ACHN (cell line): ENCODE data around the gene C16orf96.
"Not testable (repeated sequence)": the region's sequence is repeated elsewhere in the genome, so short reads cannot be mapped to it uniquely, and the experiment has no call there.

Experiments used
- DNase-seq: peaks from one replicate; pipeline ENCODE4 v3.0.0-alpha.2; 2015
- in situ Hi-C: cut with HindIII; loops from 2 replicates; pipeline ENCODE4 v1.10.0; 2017; ENCODE audit warnings: low sequenced_read_pairs, low pct_ligation_motif_present, low pct_unique_long_range_greater_than_20kb

Gene C16orf96

DNA sequence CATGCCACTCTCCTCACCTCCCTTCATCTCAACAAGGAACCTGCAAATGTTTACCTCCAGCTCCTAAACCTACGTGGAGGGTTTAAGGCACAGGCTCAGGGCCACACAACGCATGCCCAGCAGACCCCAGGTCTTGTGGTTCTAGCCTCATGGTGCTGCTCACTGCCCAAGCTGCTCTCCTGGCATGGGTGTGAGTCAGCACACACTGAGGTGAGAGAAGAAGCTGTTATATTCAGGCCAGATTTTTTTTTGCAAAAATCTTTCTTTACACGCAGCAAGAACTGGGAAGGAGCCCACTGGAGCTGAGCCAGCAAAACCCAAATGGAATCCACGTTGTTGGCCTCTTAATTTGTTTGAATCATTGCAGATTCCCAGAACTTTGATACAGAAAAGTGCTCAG, 5.5 kb upstream of the C16orf96 start:
- no peak for DNase-seq
- in situ Hi-C loops = no loop called here

DNA sequence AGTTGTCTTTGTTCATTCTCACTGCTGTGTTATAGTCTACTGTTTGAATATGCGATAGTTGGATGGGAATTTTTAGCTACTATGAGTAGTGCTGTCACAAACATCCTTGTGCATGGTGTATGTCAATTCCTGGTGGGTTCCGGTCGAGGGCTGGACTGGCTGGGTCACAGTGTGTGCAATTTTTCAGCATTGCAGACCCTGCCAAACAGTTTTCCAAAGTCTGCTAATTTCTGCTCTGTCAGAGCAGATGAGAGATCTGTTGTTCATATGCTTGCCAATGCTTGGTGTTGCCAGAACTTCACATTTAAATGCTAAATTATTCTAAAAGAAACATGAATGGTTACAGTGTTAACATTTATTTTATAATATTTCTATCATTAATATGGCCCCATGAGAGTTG, 3.6 kb upstream of the C16orf96 start:
- DNase-seq = no peak
- in situ Hi-C loops = no loop called here

DNA sequence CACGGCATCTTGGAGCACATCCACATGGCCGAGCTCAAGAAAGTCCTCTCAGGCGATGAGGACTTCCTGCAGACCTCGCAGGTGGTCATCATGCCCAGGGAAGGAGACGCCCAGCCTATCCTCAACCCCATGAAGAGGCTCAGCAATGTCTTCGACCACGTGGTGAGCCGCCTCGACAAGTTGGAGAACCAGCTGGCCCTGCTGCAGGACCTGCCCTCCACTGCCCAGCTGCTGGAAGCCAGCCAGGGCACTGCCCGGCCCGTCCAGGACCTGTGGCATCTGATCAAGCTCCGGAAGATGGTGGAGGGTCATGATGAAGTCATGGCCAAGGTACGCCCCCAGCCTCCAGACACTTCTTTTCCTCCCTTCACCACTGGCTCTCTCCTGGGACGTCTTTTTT, 440 bp downstream of the C16orf96 start:
- DNase-seq = no peak
- in situ Hi-C loops = no loop called here

DNA sequence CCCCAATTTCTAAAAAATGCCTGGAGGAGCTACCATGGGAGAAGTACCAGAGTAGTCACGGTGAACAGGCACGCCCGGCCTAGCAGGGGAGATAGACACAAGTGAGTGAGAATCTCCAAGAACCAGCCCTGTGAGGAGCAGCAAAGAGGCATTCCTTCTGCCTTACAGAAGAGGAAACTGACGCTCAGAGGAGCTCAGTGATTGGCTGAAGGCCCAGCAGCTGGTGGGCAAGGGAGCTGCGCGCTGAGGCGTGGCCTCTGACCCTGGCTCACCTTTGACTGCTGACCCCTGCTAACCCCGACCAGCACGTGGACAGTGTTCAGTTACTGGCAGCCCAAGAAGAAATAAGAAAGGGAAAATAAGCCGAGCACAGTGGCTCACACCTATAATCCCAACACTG, 1.8 kb downstream of the C16orf96 start:
- no peak for DNase-seq

DNA sequence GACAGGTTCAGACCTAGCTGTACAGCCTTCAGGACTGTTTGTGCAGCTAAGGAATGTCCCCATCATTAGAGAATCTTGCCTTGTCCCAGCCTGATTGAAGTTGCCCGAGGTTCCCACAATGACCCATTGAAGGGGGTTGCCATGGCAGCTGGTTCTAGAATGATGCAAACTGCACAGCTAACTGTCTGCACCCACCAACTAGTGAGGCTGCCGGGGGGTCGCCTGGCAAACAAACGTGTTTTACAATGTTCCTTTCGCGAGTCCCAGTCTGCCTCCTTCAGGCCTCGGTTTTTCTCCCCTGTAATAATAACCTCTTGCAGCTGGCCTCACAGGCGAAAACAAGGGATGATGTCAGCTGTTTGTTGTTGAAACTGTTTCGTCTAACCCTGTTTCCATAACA, 5.5 kb downstream of the C16orf96 start:
- no peak for DNase-seq
- in situ Hi-C loops = no loop called here

More for the DNA sequence above, 1.8 kb downstream of the C16orf96 start:
- in situ Hi-C loops = no loop called here

DNA sequence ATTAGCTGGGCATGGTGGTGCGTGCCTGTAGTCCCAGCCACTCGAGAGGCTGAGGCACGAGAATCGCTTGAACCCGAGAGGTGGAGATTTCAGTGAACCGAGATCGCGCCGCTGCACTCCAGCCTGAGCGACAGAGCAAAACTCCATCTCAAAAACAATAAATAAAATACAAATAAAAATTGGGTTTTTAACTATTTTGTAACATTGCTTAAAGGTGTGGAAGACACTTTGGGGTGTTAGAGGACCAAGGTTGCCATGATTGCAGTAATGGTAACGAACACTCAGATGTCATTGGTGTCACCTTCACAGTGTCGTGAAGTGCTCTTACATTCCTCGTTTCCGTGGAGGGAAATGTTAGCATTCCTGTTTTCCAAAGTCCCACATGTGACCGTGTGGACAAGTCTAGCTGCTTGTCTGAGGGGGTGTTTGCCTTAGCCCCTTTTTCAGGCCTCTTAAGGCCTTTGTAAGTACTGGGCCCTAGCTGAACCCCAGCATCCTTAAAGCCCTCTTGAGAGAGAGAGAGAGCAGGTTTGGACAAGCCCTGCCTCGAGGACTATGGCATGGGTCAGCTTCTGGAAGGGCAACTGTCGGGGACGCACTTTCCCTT, 8.6 kb downstream of the C16orf96 start:
- in situ Hi-C loops = no loop called here
- no peak for DNase-seq

DNA sequence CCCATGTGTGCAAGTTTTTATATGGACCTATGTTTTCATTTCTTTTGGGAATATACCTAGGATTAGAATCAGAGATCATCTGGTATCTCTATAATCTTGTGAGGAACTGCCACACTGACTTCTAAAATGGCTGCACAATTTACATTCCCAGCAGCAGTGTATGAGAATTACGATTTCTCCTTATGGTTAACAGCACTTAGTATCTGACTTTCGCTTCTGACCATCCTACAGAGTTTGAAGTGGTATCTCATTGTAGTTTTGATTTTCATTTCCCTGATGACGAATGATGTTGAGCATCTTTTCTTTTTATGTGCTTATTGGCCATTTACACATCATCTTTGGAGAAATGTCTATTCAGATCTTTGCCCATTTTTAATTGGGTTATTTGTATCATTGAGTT, 10.0 kb downstream of the C16orf96 start:
- no peak for DNase-seq
- in situ Hi-C loops = no loop called here

DNA sequence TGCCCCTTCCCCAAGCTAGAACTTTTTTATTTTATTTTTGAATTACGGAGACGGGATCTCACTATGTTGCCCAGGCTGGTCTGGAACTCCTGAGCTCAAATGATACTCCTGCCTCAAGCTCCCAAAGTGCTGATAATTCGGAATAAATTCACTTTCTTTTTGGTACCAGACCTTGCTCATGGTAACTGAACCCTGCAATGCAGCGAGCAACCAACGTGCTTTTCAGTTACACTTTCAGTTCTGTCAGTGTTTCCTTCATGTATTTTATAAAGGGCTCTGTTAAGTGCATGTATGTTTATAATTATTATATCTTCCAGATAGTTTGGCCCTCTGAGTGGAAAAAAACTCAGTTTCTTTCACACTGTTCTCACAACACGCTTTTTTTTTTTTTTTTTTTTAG, 13.9 kb downstream of the C16orf96 start:
- in situ Hi-C loops = no loop called here

DNA sequence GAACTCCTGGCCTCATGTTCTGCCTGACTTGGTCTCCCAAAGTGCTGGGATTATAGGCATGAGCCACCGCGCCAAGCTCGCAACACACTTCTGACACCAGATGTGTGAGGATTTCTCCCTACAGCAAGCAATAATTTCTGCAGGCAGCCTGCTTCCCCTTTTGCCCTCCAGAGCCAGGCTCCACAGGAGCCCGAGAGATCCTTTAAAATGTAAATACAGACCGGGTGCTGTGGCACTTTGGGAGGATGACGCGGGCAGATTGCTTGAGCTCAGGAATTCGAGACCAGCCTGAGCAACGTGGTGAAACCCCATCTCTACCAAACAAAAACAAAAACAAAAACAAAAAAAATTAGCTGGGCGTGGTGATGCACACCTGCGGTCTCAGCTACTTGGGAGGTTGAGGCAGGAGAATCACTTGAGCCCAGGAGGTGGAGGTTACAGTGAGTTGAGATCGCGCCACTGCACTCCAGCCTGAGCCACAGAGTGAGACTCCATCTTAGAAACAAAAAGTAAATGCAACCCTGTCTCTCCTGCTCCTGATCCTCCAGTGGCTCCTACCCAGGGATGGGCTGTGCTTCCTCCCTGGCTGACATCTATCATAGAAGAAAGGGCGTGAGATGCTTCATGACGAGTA, 14.7 kb downstream of the C16orf96 start:
- no peak for DNase-seq
- in situ Hi-C loops = no loop called here

More for the DNA sequence above, 13.9 kb downstream of the C16orf96 start:
- DNase-seq = no peak

DNA sequence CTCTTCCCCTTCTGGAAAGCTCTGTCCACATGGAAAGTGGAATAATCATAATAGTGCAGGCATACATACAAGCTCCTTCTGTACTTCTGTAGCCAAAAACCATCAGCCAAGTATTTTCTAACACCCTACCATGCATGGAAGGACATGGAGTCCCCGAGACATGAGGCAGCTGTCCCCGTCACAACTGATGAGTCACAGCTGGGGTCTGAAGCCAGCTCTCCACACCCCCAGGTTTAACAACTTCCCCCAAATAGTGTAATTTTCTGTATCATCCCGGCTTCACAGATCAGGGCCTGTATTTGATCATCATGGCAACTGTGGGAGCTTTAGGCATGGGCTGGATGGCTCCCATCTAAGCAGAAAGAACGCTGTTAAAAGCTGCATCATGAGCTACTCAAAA, 16.6 kb downstream of the C16orf96 start:
- DNase-seq = no peak
- in situ Hi-C loops = no loop called here

DNA sequence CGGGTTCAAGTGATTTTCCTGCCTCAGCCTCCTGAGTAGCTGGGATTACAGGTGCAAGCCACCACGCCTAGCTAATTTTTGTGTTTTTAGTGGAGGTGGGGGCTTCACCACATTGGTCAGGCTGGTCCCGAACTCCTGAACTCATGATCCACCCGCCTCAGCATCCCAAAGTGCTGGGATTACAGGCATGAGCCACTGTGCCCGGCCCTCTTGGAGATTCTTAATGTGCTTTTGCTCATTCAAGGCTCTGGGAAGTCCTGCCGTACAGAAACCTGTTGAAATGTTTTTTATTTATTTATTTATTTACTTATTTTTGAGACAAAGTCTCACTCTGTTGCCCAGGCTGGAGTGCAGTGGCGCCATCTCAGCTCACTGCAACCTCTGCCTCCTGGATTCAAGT, 17.8 kb downstream of the C16orf96 start:
- DNase-seq, in situ Hi-C loops: not testable (repeated sequence)

DNA sequence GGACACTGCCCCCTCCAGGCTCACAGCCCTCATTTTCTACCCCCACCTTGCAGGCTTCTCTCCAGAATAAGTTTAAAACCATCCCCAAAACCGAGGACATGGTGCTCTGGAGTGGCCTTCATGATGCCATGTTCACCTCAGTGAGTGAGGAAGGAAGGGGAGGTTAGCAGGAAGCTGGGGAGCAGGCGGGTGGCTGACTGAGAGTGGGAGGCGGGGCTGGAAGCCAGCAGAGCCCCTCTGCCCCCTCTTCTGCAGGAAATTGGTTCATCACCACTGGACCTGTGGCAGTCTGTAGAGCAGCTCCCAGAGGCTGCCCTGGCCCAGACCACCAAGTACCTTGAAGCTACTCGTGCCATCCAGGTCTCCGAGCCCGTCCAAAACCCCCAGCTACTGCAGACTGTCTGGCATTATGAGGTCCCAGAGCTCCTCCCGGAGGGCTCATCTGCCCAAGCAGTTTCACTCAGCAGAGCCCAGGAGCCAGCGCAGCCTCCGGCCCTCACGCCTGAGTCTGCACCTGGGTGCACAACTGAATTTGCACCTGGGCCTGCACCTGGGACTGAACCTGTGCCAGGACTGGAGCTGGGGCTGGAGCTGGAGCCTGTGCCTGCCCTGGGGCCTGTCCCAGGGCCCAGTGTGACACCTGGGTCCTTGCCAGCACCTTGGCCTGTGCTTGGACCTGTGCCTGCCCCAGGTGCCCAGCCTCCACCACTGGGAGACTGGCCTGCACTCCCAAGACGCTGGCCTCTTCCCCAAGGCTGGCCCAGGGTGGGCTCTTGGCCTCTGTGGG, 19.0 kb downstream of the C16orf96 start:
- in situ Hi-C loops = no loop called here
- DNase-seq = no peak

DNA sequence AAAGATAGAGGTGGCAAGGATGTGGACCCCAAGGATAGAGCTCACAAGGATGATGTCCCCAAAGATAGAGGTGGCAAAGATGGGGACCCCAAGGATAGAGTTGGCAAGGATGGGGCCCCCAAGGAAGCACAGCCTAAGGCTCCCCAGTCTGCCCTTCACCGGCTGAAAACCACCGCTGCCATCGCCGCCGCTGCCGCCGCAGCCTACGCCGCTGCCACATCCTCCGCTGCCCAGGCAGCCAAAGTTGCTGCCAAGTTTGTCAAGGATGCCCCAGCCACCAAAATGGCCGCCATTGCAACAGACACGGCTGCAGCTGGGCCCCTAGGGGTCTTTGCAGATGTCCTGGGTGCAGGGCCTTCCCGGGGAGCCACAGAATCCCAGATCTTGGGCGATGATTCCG, 19.9 kb downstream of the C16orf96 start:
- in situ Hi-C loops = no loop called here
- no peak for DNase-seq

DNA sequence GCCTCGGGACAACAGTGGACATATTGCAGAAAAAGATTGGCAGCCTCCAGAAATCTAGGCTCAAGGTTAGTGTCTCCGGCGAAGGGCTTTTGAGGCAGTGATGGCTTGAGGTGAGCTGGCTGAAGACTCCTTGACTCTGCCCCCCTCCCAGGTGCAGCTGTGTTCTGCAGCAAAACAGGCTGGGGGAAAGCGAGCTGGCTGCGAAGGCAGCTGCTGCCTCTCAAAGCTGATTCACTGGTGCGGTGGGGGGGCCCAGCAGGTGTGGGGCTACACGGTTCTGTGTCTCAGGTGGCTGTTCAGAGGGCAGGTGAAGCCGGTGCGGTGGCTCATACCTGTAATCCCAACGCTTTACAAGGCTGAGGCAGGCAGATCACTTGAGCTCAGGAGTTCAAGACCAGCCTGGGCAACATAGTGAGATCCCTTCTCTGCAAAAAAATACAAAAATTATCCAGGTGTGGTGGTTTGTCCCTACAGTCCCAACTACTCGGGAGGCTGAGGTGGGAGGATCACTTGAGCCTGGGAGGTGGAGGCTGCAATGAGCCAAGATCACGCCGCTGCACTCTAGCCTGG, 22.9 kb downstream of the C16orf96 start:
- DNase-seq = no peak
- in situ Hi-C loops = no loop called here

DNA sequence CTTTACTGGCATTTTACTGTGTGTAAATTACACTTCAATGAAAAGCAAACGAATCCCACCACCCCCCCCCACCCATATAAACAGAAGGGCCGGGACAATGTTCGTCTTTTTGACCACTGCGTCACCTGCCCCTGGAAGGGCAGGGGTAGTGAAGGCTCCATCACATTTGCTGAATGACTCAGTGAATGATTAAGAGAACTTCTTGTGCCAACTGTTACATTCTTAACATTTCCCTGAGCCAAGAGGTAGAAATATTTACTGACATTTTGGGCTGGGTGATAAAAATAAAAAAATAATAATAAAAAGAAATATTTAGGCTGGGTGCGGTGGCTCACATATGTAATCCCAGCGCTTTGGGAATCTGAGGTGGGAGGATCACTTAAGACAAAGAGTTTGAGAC, 24.1 kb downstream of the C16orf96 start:
- DNase-seq = peak; percentile 79
- in situ Hi-C loops = no loop called here

DNA sequence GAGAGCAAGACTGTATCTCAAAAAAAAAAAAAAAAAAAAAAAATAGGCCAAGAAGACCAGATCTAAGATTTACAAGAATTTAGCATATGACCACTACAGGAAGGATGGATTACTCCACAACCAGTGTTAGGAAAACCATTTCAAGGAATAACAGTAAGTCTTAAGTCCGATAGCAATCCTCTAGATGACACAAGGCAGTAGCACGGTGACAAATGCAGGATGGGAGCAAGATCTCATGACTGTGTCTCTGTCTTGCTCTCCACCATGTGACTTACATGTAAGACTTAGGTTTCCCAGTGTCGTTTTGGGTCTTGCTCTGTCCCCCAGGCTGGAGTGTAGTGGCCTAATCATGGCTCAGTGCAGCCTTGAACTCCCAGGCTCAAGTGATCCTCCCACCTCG, 27.8 kb downstream of the C16orf96 start:
- DNase-seq = no peak
- in situ Hi-C loops = no loop called here

DNA sequence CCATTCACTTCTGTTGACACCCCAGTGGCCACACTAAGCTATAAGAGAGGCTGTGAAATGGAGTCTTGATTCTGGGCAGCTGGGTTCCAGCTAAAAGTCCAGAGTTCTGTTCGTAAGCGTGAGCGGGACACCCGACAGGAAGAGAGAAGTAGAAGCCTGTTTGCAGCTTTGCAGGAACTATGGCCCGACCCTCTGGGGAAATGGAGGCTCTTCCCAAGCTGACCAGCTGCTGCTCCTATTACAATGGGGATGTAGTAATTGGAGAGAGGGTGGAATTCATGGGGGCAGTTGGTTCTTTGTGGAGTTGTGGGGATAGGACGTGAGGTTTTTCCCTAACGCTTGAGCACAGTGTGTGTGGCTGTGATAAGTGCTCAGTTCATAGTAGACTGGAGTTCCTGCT, 30.2 kb downstream of the C16orf96 start:
- DNase-seq = no peak
- in situ Hi-C loops = no loop called here

DNA sequence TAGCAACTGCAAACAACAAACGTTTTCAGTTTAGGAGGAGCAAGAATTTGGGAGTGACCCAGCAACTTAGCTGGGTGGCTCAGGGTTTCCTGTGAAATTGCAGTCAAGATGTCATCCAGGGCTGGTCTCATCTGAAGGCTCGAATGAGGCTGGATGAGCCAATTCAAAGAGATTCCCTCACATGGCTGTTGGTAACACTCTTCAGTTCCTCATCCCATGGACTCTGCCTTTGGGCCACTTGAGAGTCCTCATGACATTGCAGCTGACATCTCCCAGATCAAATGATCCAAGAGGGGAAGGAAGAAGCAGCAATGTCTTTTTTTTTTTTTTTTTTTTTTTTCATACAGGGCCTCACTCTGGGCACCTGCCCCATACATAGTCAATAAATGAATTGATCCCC, 32.2 kb downstream of the C16orf96 start:
- no peak for DNase-seq
- in situ Hi-C loops = no loop called here

DNA sequence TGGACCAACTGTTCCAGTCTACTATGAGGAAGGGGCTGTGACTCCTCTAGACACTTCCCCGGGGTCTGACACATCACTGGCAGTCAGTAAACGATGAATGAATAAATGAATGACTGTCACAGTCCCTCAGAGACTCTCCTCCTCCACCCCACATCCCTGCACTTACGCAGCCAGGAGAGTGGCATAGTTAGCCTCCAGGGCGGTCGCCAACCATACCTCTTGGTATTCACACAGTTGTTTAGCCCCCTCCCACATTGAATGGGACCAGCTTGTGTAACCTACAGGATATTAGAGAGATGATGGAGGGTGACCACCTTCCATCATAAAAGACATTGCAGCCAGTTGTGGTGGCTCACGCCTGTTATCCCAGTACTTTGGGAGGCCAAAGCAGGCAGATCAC, 32.8 kb downstream of the C16orf96 start:
- in situ Hi-C loops = no loop called here
- DNase-seq = no peak

DNA sequence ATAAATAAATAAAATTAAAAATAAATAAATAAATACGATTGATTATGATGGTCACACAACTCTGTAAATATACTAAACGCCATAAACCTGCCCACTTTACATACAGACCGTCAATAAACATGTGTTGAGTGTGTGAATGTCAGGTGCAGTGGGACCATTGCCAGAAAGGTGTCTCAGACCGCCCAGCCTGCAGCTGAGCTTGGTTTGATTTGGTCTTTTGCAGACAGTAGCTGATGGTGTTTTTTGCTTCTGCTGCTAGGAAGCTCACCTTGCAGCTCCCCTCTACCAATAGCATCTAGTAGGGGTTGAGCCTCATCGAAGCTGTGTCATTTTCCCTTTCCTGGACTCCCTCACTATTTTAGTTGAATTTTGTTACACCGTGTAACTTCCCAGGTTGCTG, 35.1 kb downstream of the C16orf96 start:
- in situ Hi-C loops = no loop called here
- no peak for DNase-seq
